HG02973 (cell line): ENCODE measurements around the gene TTC7B.
"Not testable (repeated sequence)": the region's sequence is repeated elsewhere in the genome, so short reads cannot be mapped to it uniquely, and the experiment has no call there.

ENCODE experiments used
- ATAC-seq: cut with Tn5 transposase; IDR thresholded peaks from one replicate; pipeline ENCODE4 v1.9.1; 2021; ENCODE audit warnings: moderate library complexity; ENCODE audit not compliant: unreplicated experiment

Gene TTC7B, protein sequence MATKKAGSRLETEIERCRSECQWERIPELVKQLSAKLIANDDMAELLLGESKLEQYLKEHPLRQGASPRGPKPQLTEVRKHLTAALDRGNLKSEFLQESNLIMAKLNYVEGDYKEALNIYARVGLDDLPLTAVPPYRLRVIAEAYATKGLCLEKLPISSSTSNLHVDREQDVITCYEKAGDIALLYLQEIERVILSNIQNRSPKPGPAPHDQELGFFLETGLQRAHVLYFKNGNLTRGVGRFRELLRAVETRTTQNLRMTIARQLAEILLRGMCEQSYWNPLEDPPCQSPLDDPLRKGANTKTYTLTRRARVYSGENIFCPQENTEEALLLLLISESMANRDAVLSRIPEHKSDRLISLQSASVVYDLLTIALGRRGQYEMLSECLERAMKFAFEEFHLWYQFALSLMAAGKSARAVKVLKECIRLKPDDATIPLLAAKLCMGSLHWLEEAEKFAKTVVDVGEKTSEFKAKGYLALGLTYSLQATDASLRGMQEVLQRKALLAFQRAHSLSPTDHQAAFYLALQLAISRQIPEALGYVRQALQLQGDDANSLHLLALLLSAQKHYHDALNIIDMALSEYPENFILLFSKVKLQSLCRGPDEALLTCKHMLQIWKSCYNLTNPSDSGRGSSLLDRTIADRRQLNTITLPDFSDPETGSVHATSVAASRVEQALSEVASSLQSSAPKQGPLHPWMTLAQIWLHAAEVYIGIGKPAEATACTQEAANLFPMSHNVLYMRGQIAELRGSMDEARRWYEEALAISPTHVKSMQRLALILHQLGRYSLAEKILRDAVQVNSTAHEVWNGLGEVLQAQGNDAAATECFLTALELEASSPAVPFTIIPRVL

DNA sequence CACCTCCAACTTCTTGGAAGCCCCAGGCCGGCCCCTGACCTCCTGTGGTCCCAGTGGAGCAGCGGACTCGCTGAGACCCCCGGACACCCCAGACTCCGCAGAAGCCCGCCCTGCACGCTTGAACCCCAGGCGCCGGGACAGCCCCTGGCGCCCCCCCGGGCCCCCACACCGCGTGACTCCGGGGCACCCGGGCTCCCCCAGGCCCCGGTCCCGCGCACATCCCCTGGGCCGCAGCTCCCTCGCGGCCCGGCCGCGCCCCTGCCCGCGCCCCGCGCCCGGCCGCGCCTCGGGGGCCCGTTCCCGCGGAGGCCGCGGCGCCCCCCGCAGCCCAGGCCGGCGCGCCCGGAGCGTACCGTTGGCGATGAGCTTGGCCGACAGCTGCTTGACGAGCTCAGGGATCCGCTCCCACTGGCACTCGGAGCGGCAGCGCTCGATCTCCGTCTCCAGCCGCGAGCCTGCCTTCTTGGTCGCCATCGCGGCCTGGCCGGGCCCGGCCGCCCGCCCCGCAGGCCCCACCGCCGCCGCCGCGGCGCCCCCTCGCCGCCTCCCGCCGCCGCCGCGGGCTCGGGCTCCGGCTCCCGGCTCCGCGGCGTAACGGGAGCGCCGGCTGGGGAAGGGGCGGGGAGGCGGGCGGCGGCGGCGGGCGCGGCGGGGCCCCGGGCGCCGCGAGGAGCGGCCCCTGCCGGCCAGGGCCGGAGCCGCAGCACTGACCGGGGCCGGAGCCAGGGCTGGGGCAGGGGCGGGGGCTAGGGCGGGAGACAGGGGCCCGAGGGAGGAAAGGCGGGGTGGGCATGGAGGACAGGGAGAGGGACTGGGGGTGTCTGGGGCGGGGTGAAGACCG, at the start of gene TTC7B:
Gene TTC7B (minus strand): TSS at position 609 of the 841 bp plus-strand sequence. CDS start 135 bp downstream, at position 474.
- ATAC-seq: no peak

DNA sequence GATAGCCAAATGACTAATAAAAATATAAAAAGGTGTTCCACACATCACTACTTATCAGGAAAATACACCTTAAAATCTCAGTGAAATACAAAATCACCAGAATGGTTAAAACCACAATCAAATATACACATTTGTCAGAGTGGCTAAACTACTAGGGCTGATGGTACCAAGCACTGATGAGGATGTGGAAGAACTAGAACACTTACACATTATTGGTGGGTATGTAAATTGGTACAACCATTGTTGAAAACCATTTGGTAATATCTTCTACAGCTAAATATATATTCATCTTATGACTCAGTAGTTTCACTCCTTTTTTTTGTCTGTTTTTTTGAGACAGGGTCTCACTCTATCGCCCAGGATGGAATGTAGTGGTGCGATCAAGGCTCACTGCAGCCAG, 48.5 kb upstream of the TTC7B start:
- no peak for ATAC-seq

DNA sequence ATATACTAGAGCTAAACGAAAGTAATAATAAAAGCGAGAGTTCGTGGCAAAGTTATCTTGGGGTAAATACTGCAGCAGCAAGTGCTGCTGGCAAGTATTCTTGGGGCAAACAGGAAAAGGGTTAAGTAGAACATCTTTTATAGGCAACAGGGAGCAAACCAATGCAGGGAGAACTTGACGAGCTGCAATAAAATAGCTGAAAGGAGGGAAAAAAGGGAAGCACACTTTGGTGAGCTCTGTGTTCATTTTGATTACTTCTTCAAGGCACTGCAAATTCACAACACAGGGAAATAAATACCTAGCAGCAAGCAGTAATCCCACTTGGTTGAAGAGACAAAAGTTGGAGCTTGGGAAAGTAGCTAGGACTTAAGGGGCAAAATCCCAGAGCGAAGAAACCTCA, 42.3 kb upstream of the TTC7B start:
- no peak for ATAC-seq

DNA sequence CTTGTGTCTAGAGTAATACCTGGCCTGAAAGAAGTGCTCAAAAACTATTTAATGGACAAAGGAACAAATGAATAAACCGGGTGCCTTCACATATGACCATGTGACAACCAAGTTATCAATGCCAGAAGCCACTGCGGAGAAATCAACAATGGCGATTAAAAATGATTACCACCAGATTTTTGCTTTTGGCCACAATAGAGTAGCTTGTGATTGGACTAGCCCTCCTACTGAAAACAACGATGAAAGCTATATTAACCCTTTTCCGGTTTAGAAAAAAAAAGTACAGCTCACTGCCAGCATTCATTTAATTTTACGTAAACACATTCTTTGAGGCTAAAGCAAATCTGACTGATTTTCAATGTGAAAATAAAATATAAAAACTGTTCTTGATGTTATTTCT, 41.6 kb upstream of the TTC7B start:
- ATAC-seq: no peak

DNA sequence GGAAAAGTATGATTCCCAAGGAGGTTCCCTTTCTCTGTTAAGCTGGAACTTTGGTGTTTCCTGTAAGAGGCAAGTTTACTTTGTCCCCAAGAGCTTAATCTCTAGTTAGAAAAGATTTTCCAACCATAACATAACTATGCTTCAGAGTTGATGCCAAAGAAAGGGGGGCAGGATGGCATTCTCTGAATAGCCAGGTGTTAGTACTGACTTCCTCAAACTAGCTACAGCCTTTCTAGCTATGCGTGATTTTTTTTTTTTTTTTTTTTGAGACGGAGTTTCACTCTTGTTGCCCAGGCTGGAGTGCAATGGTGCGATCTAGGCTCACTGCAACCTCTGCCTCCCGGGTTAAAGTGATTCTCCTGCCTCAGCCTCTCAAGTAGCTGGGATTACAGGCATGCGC, 39.9 kb upstream of the TTC7B start:
- not testable (repeated sequence) for ATAC-seq

DNA sequence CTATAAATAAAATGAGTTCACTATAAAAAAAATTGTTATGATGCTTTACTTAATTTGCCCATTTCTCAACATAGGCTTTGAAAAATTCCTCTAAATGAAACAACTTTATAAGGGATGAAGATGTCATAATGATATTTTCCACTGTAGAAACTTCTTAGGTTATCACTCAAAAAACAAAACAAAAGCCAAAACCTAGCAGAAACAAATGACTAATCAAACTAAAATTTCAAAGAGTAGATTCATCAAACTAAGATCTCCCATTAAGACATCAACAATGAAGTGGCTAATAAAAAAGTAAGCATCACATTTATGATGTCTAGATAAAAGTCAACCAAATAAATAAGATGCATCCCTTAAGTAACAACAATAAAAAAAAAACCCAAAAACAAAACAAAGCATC, 36.9 kb upstream of the TTC7B start:
- ATAC-seq: no peak

DNA sequence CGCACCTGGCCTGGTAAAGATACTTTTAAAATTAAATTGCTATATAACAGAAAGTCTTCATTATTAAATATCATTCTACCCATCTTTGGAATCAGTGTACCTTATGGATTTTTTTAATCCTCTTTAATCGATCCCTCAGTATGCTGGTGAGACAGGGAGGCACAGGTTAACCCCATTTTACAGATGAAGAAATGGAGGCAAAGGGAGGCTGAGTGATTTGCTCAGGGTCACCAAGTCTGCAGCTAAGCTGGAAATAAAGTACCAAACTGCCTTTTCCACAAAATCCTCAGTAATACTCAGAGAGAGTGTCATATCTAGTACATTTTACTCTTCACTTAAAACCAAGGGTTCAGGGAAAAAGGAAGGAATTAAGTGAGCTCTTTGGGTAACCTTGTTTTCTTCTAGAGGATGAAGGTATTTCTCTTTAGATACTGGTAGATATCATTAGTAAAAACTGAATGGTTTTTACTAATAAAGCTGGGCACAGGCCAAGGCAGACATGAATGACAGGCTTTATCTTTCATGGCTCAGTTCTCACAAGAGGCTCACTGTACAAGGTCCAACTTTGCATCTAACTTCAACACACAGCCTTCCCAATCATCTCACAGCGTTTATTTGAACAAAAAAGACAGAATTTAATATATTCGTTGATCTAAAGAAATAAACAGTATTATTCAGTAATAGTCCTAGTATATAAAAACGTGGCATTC, 35.3 kb upstream of the TTC7B start:
- no peak for ATAC-seq

DNA sequence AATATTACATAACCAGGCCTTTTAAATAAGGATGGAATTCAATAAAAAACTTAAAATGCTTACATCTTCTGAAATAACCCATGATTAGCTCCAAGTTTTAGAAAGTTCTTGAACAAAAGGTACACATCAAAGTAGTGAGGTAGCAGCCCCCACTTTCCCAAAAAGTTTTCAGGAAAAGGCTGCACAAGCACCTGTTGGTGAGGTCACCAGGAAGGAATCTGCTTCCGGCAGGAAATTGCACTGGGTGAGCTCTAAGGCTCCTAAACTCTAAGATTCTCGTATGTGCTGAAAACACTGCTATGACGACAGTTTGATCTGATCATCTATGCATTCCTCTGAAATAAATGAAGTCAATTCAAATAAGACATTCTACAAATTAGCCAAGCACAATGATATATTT, 34.3 kb upstream of the TTC7B start:
- ATAC-seq: no peak

DNA sequence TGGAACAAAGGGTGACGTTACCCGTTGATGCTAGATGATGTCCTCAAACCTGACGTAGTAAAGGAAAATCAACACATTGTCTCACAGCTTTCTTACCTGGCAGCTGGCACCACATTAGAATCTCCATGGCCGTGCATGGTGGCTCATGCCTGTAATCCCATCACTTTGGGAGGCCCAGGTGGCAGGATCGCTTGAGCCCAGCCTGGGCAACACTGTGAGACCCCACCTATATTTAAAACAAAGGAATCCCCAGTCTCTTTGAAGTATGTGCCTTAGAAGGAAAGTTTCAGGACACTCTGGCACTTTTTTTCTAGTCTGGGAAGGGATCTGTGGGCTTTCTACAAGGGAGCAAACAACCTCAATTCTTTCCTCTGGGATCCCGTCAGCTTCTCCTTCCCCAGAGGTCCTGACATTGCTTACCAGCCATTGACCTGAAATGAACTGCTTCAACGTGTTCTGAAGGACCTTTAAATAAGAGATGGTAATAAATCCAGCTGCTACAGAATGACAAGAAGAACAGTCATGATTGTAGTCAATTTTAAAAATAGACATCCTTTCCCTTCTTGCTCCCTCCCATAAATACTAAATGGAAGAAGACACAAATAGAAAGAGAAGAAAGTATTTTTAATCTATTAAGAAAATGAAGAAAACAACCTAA, 33.7 kb upstream of the TTC7B start:
- no peak for ATAC-seq

DNA sequence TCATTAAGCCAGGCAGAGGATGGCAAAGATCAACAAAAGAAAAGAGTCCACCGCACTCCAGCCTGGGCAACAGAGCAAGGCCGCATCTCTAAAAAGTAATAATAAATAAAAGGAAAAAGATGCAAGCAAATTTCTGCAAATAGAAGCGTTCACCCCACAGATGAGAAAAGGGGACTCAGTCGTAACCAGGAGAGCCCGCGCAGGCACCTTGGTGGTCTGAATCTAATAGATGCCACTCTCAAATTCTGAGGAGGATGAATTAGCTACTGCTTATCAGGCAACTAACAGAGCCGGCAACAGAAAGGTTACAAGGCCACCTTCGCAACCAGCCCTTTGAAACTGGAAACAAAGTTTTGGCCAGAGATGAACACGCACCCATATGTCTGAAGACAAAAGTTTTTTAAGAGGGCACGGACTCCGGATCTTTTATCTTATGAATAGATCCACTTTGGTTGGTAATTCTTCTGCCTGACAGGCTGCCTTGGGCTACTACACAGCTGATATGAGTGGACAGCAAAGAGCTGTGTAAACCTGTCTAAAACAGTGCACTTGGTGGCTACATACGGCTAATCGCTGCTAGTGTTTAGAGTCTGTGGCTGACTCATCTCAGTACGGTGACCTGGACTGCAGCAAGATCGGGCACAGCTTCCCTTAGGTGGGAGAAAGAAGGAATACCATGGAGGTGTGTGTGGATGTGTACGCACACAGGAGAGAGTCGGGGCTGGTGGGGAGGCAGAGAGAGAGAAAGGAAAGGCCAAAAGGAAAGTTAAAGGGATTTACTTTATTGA, 32.9 kb upstream of the TTC7B start:
- no peak for ATAC-seq

DNA sequence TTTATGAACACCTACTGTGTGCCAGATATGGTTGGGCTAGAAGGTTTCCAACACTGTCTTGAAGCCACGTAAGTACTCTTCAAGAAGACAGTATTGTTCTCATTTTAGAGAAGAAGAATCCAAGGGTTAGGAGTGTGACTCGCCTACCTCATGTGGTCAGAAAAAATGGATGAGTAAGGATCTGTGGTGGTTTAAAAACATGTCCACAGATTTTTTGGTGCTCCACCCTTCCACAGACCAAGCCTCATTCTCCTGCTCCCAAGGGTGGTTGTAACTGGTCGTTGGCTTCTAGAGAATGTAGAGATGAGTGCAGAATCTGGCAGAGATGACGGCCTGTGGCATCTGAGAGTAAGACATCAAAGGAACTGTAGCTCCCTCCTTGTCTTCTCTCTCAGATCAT, 30.3 kb upstream of the TTC7B start:
- no peak for ATAC-seq

DNA sequence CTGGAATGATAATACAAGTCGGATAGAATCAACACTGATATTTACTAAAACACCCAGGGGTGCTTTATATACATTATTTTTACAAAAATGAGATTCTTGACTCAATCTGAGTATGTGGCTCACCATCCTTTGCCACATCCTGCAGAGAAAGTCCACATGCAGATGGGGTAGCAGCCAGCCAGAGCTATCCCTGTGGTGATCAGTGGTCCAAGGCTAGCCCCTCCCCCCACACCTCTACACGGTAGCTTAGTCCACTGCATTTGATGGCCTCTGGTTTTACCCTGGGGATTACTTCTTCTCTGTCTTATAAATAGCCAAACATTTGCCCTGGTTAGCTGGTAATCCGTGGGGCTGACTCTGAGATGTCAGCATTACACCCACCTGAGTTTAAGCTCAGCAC, 28.1 kb upstream of the TTC7B start:
- no peak for ATAC-seq

DNA sequence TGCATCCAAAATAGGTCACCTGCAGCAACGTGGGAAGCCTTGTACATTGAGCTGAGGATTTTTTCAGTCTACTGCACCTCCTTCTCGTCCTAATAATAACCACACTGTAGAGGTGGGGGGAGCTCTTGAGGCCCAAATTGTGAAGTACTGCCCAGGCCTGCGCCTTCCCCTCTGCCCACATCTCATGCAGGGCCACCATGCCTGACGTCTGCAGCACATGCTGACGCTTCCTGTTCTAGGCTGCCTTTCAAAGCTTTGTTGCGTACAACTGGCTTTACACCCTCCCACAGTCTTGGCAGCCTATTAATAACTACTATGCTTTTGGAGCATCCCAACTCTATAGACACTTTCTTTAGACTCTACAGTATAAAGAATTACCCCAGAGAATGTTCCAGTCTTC, 26.5 kb upstream of the TTC7B start:
- no peak for ATAC-seq

DNA sequence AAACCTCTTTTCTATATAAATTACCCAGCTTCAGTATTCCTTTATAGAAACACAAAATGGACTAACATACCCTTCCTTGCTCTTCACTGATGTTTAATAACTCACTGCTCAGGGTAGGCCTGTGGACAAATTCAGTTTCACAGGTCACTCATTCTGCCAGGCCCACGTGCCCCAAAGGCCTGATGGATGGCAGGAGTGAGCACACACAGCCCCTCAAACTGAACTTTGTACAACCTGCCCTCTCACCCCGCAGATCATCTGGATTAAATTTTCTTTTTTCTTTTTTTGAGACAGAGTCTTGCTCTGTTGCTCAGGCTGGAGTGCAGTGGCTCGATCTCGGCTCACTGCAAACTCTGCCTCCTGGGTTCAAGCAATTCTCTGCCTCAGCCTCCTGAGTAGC, 24.4 kb upstream of the TTC7B start:
- not testable (repeated sequence) for ATAC-seq

DNA sequence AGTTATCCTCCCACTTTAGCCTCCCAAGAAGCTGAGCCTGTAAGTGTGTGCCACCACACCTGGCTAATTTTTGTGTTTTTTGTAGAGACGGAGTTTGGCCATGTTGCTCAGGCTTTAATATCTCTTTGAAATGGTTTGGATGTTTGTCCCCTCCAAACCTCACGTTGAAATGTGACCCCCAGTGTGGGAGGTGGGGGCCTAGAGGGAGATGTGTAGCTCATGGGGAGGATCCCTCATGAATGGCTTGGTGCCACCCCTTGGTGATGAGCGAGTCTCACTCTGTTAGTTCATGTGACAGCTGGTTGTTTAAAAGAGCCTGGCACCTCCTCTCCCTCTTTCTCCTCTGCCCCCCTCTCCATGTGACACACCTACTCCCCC, 23.6 kb upstream of the TTC7B start:
- no peak for ATAC-seq

DNA sequence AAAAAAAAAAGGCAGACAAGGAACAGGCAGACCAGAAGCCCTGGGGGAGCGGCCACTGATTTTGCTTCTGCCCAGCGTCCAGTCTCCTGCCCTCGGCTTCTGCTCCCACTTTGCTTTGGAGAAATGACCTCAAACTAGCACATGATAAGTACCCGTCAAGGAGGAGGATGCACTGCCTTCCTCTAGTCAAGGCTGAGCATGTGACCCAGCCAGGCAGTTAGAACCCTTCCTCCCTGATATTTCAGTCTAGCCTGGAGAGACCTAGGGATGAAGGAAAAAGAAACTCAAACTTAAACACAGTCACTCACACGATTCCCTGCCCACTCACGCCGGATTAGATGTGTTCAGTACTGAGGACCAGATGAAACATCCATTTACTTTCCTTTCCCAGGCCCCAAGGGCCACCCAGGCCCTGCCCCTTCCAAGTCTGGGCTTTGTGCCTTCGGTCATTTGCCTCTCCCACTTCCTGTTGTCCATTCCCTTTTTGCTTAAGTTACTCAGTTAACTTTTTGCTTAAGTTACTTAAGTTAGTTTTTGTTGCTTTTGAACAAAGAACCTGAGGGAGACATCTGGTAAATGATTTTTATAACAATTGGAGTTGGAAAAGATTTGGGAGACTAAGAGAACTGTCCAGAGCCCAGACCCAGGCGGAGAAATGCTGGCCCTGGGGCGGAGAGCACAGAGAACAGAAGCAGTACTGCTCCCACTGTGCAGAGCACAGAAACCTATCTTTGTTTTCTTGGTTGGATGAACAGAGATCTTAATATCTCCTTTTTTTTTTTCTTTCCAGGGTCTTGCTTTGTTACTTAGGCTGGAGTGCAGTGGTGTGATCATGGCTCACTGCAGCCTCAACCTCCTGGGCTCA, 23.0 kb upstream of the TTC7B start:
- ATAC-seq: no peak

DNA sequence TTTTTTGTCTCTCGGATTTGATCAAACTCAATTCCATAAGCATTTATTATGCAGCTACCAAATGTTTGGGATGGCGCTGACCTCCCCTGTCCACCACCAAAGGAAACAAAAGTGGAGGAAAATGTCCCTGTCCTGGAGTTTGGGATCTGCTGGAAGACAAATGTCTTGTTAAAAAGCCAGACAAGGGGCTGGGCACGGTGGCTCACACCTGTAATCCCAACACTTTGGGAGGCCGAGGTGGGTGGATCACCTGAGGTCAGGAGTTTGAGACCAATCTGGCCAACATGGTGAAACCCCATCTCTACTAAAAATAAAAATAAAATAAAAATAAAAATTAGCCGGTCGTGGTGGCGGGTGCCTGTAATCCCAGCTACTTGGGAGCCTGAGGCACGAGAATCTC, 22.3 kb upstream of the TTC7B start:
- ATAC-seq: not testable (repeated sequence)

DNA sequence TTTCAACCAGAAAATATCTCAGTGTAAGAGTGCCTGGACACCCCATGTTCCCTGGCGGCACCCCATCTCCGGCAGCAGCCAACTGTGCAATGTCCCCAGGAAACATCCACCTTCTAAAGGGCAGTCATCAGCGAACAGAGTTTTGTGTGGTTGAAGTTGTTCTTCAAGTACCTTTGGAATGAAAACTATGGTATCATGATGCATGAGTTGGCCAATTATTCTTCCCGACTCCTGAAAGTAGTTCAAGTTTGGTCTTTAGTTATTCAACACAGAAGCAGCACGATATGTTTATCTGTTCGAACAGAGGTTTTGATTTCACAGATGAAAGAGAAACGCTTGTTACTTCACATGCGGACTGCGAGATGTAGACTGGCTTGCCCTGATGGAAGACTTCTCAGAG, 21.1 kb upstream of the TTC7B start:
- no peak for ATAC-seq

DNA sequence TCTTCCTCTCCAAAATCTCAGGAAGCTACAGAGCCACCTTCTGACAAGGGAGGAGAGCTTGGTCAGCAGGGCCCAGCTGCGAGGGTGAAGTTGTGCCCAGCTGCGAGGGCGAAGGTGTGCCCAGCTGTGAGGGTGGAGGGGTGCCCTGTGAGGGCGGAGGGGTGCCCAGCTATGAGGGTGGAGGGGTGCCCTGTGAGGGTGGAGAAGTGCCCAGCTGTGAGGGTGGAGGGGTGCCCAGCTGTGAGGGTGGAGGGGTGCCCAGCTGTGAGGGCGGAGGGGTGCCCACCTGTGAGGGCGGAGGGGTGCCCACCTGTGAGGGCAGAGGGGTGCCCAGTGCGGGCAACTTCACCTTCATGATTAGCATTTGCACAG, 20.4 kb upstream of the TTC7B start:
- ATAC-seq: no peak
